ENCODE data around the gene MIPEP.

Gene MIPEP

DNA sequence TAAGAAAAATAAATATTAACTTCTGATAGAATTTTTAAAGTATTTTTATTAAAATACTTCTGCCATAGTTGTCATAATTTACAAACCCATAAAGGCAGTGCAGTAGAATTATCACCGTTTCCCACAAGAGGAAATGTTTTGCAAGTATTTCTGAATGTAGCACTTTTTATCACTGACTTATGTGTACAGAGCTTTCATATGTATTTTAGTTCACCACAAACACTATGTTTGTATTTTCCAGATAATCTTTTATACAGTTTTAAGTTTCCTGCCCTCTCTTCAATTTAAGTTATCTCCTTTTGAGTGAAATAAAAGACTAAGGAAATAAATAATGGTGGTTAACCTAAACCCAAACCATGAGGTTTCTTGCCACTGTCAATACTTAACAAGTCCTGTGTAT, 24.2 kb downstream of the MIPEP start:
- TF ChIP-seq CTCF (IDR thresholded peaks at IDR 0.05; ENCODE audit: borderline replicate concordance, control extremely low read depth, extremely low read depth, insufficient read depth, missing control alignments) = no peak
- in situ Hi-C loops (cut with MboI; ENCODE audit: low sequenced_read_pairs, unreplicated experiment) = loop anchor here (10.0 kb wide), 1 partner anchor 290 kb away; the partner anchor contains the start of gene TNFRSF19
- DNase-seq (ENCODE audit: low spot score) = no peak

DNA sequence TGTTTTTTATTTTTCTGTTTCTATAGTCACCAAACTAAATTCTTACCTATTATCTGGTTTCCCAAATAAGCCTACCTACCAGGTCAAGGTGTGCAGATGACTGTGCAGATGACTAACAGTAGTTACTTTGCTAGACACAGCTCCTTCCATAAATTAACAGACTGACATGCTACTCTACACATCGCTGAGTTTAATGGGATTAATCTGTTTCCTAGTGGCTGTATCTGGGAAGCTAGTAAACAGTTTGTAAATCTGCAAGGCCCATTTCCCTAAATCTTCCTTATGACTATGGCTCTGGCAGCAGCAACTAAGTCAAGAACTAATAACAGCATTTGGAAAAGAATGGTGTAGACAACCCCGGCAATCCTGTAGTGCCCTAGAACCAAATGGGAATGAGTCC, 27.9 kb downstream of the MIPEP start:
- in situ Hi-C loops (cut with MboI; ENCODE audit: low sequenced_read_pairs, unreplicated experiment) = loop anchor here (10.0 kb wide), 1 partner anchor 287 kb away; the partner anchor contains the start of gene TNFRSF19
- no peak for TF ChIP-seq CTCF (IDR thresholded peaks at IDR 0.05; ENCODE audit: borderline replicate concordance, control extremely low read depth, extremely low read depth, insufficient read depth, missing control alignments)
- DNase-seq (ENCODE audit: low spot score) = no peak

DNA sequence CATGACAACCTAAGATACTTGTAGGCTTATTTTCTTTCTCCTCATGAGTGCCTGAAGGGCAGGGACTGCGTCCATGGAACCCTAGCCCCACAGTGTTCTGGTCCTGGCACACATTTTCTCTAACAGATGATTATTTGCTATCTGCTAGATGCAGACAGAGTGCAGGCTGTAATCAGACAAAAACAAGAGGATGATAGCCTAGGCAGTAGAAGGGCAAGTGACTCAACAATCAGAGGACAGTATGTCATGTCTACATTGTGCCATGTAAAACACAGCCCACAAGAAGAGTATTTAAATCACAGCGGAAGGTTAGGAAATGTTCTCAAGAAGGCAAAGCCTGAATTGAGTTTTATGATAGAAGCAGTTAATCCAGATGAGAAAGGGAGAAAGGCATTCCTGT, 29.3 kb downstream of the MIPEP start:
- no peak for DNase-seq (ENCODE audit: low spot score)
- in situ Hi-C loops (cut with MboI; ENCODE audit: low sequenced_read_pairs, unreplicated experiment) = loop anchor here (10.0 kb wide), 1 partner anchor 285 kb away; the partner anchor contains the start of gene TNFRSF19
- no peak for TF ChIP-seq CTCF (IDR thresholded peaks at IDR 0.05; ENCODE audit: borderline replicate concordance, control extremely low read depth, extremely low read depth, insufficient read depth, missing control alignments)

DNA sequence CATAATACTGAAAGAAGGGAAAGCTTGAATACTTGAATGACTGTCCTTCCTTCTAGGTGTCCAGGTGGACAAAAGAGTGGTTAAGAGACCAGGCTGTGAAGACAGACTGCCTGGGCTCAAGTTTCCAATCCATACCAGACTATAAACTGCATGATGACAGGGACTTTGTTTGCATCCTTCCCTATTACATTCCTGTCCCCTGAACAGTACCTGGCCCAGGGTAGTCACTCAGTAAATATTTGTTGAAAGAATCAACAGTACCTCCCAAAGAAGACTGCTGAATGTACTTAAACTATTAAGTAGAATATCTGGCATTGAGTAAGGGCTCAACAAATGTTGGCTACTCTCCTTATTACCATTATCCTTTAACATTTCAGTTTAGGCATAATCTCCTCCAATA, 29.7 kb downstream of the MIPEP start:
- no peak for TF ChIP-seq CTCF (IDR thresholded peaks at IDR 0.05; ENCODE audit: borderline replicate concordance, control extremely low read depth, extremely low read depth, insufficient read depth, missing control alignments)
- no peak for DNase-seq (ENCODE audit: low spot score)
- in situ Hi-C loops (cut with MboI; ENCODE audit: low sequenced_read_pairs, unreplicated experiment) = no loop called here

DNA sequence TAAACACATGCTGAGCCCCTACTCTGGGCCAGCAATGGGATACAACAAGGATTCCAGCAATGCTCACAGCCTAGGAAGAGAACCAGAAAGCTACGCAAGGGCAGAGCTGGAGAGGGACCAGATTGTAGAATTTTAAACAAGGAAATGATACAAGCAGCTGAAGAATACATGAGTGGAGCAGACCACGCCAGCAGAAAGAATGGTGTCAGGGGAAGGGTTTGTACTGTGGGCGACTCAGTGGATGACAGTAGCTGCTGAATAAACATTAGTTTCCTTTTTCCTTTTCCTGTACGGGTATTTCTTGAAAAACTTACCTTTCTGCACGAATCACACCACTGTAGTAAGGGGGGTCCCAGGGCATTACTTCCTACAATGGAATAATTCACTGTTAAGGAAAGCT, 30.7 kb downstream of the MIPEP start:
- no peak for DNase-seq (ENCODE audit: low spot score)
- in situ Hi-C loops (cut with MboI; ENCODE audit: low sequenced_read_pairs, unreplicated experiment) = no loop called here
- TF ChIP-seq CTCF (IDR thresholded peaks at IDR 0.05; ENCODE audit: borderline replicate concordance, control extremely low read depth, extremely low read depth, insufficient read depth, missing control alignments) = no peak

DNA sequence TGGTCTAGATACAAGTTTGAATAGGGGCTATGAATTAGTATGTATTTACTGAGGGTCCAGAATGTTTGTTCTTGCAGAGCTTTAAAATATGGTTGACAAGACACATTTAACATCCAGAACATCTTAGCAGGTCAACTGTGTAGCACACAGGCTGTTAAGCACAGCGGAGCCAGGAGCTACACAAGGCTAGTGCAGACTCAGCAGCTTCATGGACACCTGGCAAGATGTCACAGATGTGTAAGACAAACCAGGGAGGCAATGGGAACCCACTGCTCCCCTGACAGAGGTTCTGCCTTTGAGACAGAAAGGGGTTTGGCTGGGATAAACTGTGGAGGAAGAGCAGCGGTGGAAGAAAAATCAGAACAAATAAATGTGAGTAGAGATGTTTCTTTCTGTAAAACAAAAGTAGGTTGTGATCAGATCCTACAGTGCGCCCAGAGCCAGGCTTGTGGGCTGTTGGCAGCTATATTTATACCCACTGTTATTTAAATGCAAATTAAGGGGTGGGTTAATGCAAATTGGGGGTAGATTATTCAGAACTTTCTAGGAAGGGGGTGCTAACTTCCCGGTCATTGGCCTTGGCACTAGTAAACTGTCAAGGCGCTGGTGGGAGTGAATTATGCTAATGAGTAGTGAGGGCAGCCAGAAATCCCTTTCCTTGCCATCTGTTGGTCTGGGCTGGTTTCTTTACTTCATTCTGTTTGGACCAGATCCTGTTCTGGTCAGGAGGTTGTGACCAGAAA, 33.0 kb downstream of the MIPEP start:
- DNase-seq (ENCODE audit: low spot score) = no peak
- TF ChIP-seq CTCF (IDR thresholded peaks at IDR 0.05; ENCODE audit: borderline replicate concordance, control extremely low read depth, extremely low read depth, insufficient read depth, missing control alignments) = no peak
- in situ Hi-C loops (cut with MboI; ENCODE audit: low sequenced_read_pairs, unreplicated experiment) = no loop called here

Data from GM13976 (cell line).